HG02610 (cell line): ENCODE measurements around the gene ZBTB20.
A peak's percentile ranks its signal among the peaks of the same experiment; 100 is the strongest.
"Not testable (repeated sequence)": the region's sequence is repeated elsewhere in the genome, so short reads cannot be mapped to it uniquely, and the experiment has no call there.

Experiments used
- ATAC-seq: cut with Tn5 transposase; IDR thresholded peaks from one replicate; pipeline ENCODE4 v1.9.1; 2021; ENCODE audit warnings: mild to moderate bottlenecking, moderate library complexity; ENCODE audit not compliant: unreplicated experiment

Gene ZBTB20

GRCh38 chr3:115146418-115147328 lies at the start of gene ZBTB20:
ZBTB20 (minus strand) TSS chr3:115147288.
- ATAC-seq, result peak; percentile 23

- no peak for ATAC-seq
These were observed 47.4 kb upstream of the ZBTB20 start for GRCh38 chr3:115194476-115194875.

- no peak for ATAC-seq
These were observed 43.7 kb upstream of the ZBTB20 start for GRCh38 chr3:115190747-115191146.

- peak; percentile 100 for ATAC-seq
These were observed 40.2 kb upstream of the ZBTB20 start for GRCh38 chr3:115187149-115187757.

- ATAC-seq, result peak; percentile 31
These were observed 39.5 kb upstream of the ZBTB20 start for GRCh38 chr3:115186351-115187148.

GRCh38 chr3:115184859-115185572 lies 37.9 kb upstream of the ZBTB20 start:
- not testable (repeated sequence) for ATAC-seq

- not testable (repeated sequence) for ATAC-seq
These were observed 31.8 kb upstream of the ZBTB20 start for GRCh38 chr3:115178930-115179329.

GRCh38 chr3:115169808-115170207 lies 22.7 kb upstream of the ZBTB20 start:
- no peak for ATAC-seq

GRCh38 chr3:115165701-115166100 lies 18.6 kb upstream of the ZBTB20 start:
- ATAC-seq, result no peak

GRCh38 chr3:115165266-115165665 lies 18.2 kb upstream of the ZBTB20 start:
- ATAC-seq, result no peak

- ATAC-seq, result no peak
These were observed 17.5 kb upstream of the ZBTB20 start for GRCh38 chr3:115164374-115165221.

- no peak for ATAC-seq
These were observed 15.7 kb upstream of the ZBTB20 start for GRCh38 chr3:115162759-115163158.

GRCh38 chr3:115161866-115162265 lies 14.8 kb upstream of the ZBTB20 start:
- no peak for ATAC-seq

GRCh38 chr3:115161168-115161834 lies 14.2 kb upstream of the ZBTB20 start:
- ATAC-seq, result no peak

- peak; percentile 97 for ATAC-seq
These were observed 13.2 kb upstream of the ZBTB20 start for GRCh38 chr3:115160295-115160694.

- no peak for ATAC-seq
These were observed 9.1 kb upstream of the ZBTB20 start for GRCh38 chr3:115156046-115156654.

GRCh38 chr3:115154611-115155010 lies 7.5 kb upstream of the ZBTB20 start:
- ATAC-seq, result no peak

- no peak for ATAC-seq
These were observed 4.8 kb upstream of the ZBTB20 start for GRCh38 chr3:115151921-115152320.
